ENCODE results near the gene IGSF21.

GRCh38 chr1:18145851-18146618 is 38.4 kb downstream of the IGSF21 start:
- no peak for TF ChIP-seq POLR2AphosphoS5 (IDR thresholded peaks at IDR 0.05)
- TF ChIP-seq CTCF (IDR thresholded peaks at IDR 0.05), result no peak
- no peak for TF ChIP-seq POLR2A (IDR thresholded peaks at IDR 0.05)
- no peak for TF ChIP-seq EP300 (IDR thresholded peaks at IDR 0.05)

All from suprapubic skin (tissue), 4 donors.